Prostate gland (tissue), 2 donors: ENCODE data around the gene MYCBPAP.
A peak's percentile ranks its signal among the peaks of the same experiment; 100 is the strongest.

Experiments used
- POLR2A ChIP-seq: fragments of 450-650 bp; IDR thresholded peaks from one replicate; pipeline ENCODE4 v1.6.1; 2016; ENCODE audit warnings: antibody characterized with exemption, mild to moderate bottlenecking
- TF ChIP-seq, protein P1 (sequence below), 4 experiments: fragments of 200-600 bp in 2 of 4; fragments of 450-650 bp in 2 of 4; sonication (generic) in 2 of 4; IDR thresholded peaks; 1 replicate in 3 of 4; 2 replicates in 1 of 4; pipeline ENCODE4 v1.5.1; 2016 to 2019; ENCODE audit warnings: antibody characterized with exemption in 4 of 4, mild to moderate bottlenecking in 2 of 4, moderate library complexity in 2 of 4

DNA sequence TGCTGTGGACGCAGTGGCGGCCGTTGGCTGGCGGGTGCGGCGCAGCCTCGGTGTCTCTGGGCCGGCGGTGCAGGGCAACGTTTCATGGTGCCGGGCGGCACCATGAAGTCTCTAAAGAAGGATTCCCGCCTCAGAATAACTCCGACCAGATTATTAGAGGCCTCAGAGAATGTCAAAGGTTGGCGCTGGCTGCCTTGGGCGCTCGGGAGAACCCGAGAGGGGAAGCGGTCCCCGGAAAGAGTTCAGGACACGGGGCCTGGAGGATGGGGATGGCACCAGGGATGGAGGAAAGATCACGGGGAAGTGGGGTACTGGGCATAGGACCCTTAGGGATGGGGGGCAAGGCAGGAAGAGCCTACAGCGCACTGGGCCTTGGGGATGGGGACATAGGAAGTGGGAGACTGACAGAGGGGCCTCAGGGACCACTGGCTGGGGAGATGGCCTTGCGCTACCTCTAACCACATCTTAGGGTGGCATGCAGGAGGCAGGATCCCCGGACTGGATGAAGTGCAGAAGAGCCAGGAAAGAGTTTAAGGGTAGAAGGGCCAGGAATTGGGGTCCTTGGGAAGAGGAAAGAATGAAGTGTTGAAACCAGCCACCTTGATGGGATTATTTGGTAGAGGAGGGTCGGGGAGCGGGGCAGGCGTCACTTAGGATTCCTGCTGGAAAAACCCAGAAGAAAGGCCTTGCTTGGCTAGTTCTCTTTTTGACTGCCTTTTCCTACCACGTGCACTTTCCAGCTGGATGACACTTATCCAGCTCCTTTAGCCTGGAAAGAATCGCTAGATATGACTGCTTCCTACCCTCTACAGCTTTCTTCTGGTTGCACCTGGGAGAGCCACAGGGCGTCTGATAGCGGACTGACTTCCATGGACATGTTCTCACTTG lies 578 bp downstream of the MYCBPAP start:
- no peak for TF ChIP-seq POLR2A
- TF ChIP-seq, protein P1, sequence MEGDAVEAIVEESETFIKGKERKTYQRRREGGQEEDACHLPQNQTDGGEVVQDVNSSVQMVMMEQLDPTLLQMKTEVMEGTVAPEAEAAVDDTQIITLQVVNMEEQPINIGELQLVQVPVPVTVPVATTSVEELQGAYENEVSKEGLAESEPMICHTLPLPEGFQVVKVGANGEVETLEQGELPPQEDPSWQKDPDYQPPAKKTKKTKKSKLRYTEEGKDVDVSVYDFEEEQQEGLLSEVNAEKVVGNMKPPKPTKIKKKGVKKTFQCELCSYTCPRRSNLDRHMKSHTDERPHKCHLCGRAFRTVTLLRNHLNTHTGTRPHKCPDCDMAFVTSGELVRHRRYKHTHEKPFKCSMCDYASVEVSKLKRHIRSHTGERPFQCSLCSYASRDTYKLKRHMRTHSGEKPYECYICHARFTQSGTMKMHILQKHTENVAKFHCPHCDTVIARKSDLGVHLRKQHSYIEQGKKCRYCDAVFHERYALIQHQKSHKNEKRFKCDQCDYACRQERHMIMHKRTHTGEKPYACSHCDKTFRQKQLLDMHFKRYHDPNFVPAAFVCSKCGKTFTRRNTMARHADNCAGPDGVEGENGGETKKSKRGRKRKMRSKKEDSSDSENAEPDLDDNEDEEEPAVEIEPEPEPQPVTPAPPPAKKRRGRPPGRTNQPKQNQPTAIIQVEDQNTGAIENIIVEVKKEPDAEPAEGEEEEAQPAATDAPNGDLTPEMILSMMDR (IDR thresholded peaks at IDR 0.05) = peak in 1 of 4 experiments; percentile 3
